Measurements from ENCODE around the gene PAQR4. TPM values are rescaled to one million over a fixed set of nuclear protein-coding genes. Genes with fewer than 3 reads are reported as not detected.
"Not testable (repeated sequence)": the region's sequence is repeated elsewhere in the genome, so short reads cannot be mapped to it uniquely, and the experiment has no call there.

PAQR4 gene
- total and polyA plus RNA-seq, 4 donors = 4.0 to 21.3 (median 13.1) TPM

DNA sequence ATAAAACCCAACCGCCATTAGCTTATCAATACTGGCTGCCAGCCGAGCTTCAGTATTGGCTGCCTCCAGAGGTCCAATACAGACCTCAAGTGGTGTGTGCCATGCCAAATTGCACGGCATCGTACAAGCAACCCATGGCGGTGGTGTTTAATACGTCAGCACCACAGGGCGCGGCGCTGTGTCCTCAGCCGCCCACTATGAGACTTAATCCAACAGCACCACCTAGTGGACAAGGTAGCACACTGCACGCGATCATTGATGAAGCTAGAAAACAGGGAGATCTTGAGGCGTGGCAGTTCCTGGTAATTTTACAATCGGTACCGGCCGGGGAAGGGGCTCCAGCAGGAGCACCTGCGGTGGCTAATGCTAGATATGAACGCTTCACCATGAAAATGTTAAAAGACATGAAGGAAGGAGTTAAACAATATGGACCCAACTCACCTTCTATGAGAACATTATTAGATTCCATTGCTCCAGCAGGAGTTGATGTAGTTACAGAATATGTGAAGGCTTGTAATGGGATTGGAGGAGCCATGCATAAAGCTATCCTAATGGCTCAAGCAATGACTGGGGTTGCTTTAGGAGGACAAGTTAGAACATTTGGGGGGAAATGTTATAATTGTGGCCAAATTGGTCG is 42.0 kb upstream of the PAQR4 start:
- Histone ChIP-seq H3K27me3 (ENCODE audit: control insufficient read depth in 3 of 3, insufficient read depth in 3 of 3, low read length in 2 of 3) (no peaks in the 10 kb centered on the region), H3K9ac (ENCODE audit: insufficient read depth in 1 of 2, low read length in 2 of 2) (no peak overlapping the region), H3K9me3 (ENCODE audit: control insufficient read depth in 4 of 4, insufficient read depth in 3 of 4, low read length in 3 of 4) (peaks cover 0 to 2% (median 0%) of the 10 kb centered on the region in 4 donors), H3K4me3 (no peak overlapping the region), H3K27ac (ENCODE audit: low read depth in 1 of 2, low read length in 1 of 2) (no peak overlapping the region), H3K36me3 (ENCODE audit: control insufficient read depth in 4 of 4, insufficient read depth in 4 of 4, low read length in 4 of 4) (peaks cover 0 to 28% (median 6%) of the 10 kb centered on the region in 4 donors), H3K4me1 (ENCODE audit: control insufficient read depth in 5 of 5, insufficient read depth in 5 of 5, low read length in 5 of 5) (peaks cover 0 to 6% (median 2%) of the 10 kb centered on the region in 5 donors)
- TF ChIP-seq, protein P1, sequence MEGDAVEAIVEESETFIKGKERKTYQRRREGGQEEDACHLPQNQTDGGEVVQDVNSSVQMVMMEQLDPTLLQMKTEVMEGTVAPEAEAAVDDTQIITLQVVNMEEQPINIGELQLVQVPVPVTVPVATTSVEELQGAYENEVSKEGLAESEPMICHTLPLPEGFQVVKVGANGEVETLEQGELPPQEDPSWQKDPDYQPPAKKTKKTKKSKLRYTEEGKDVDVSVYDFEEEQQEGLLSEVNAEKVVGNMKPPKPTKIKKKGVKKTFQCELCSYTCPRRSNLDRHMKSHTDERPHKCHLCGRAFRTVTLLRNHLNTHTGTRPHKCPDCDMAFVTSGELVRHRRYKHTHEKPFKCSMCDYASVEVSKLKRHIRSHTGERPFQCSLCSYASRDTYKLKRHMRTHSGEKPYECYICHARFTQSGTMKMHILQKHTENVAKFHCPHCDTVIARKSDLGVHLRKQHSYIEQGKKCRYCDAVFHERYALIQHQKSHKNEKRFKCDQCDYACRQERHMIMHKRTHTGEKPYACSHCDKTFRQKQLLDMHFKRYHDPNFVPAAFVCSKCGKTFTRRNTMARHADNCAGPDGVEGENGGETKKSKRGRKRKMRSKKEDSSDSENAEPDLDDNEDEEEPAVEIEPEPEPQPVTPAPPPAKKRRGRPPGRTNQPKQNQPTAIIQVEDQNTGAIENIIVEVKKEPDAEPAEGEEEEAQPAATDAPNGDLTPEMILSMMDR (IDR thresholded peaks at IDR 0.05; ENCODE audit: control extremely low read depth, extremely low read depth) = peak; percentile 98
- ATAC-seq (ENCODE audit: insufficient read depth, low FRiP score) (peak; percentile 89), DNase-seq (peak; percentile 85 to 86 (median 85))
- 9% methylated on average over 19 of the region's 19 CpGs for WGBS, 2 donors

DNA sequence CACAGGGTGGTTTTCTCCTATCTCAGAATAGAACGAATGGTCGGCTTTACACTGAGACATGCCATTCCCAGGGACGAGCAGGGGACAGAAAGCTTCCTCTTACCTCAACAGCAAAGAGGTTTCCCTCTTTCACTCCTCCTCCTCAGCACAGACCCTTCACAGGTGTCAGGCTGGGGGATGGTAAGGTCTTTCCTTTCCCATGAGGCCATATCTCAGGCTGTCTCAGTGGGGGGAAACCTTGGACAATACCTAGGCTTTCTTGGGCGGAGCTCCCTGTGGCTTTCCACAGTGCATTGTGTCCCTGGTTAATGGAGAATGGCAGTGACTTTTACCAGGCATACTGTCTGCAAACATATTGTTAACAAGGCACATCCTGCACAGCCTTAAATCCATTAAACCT is 41.0 kb upstream of the PAQR4 start:
- not testable (repeated sequence) for DNase-seq; H3K27me3 ChIP-seq (ENCODE audit: control insufficient read depth in 3 of 3, insufficient read depth in 3 of 3, low read length in 2 of 3); H3K9ac ChIP-seq (ENCODE audit: insufficient read depth in 1 of 2, low read length in 2 of 2); H3K4me1 ChIP-seq (ENCODE audit: control insufficient read depth in 5 of 5, insufficient read depth in 5 of 5, low read length in 5 of 5); ATAC-seq (ENCODE audit: insufficient read depth, low FRiP score); H3K4me3 ChIP-seq; H3K9me3 ChIP-seq (ENCODE audit: control insufficient read depth in 4 of 4, insufficient read depth in 3 of 4, low read length in 3 of 4); H3K27ac ChIP-seq (ENCODE audit: low read depth in 1 of 2, low read length in 1 of 2)
- H3K36me3 ChIP-seq (ENCODE audit: control insufficient read depth in 4 of 4, insufficient read depth in 4 of 4, low read length in 4 of 4) = peaks cover 0 to 31% (median 3%) of the 10 kb centered on the region in 4 donors
- WGBS, 2 donors = 86 to 88% methylated on average over 4 of the region's 4 CpGs

DNA sequence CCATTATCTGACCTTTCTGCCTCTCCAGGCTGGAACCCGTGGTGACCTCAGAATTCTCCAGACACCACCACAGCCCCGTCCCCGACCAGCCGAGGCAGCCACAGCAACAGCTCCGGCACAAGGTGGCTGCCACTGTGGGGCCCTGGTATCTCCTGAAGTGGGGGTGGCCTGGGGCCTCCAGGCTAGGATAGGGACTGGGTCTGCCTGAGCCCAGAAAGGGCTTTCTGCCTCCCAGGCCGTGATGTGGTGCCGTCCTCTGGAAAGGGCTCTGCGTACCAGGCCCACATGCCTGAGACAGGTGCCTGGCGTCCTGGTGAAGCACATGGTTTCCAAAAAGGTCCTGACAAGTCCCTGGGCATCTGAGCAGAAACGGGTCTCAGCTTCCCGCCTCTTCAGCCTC is 40.4 kb upstream of the PAQR4 start:
- WGBS, 2 donors = 89 to 93% methylated on average over 11 of the region's 11 CpGs
- DNase-seq (no peak), ATAC-seq (ENCODE audit: insufficient read depth, low FRiP score) (no peak)
- H3K4me1 ChIP-seq (ENCODE audit: control insufficient read depth in 5 of 5, insufficient read depth in 5 of 5, low read length in 5 of 5) = peaks cover 0 to 6% (median 2%) of the 10 kb centered on the region in 5 donors
- H3K27ac ChIP-seq (ENCODE audit: low read depth in 1 of 2, low read length in 1 of 2) = no peak overlapping the region
- no peaks in the 10 kb centered on the region for H3K27me3 ChIP-seq (ENCODE audit: control insufficient read depth in 3 of 3, insufficient read depth in 3 of 3, low read length in 2 of 3)
- peaks cover under 1 to 36% (median 3%) of the 10 kb centered on the region in 4 donors for H3K36me3 ChIP-seq (ENCODE audit: control insufficient read depth in 4 of 4, insufficient read depth in 4 of 4, low read length in 4 of 4)
- H3K9me3 ChIP-seq (ENCODE audit: control insufficient read depth in 4 of 4, insufficient read depth in 3 of 4, low read length in 3 of 4) = no peaks in the 10 kb centered on the region
- no peak overlapping the region for H3K9ac ChIP-seq (ENCODE audit: insufficient read depth in 1 of 2, low read length in 2 of 2)
- H3K4me3 ChIP-seq = no peak overlapping the region
- TF ChIP-seq, protein P1 (IDR thresholded peaks at IDR 0.05; ENCODE audit: control extremely low read depth, extremely low read depth) = no peak

DNA sequence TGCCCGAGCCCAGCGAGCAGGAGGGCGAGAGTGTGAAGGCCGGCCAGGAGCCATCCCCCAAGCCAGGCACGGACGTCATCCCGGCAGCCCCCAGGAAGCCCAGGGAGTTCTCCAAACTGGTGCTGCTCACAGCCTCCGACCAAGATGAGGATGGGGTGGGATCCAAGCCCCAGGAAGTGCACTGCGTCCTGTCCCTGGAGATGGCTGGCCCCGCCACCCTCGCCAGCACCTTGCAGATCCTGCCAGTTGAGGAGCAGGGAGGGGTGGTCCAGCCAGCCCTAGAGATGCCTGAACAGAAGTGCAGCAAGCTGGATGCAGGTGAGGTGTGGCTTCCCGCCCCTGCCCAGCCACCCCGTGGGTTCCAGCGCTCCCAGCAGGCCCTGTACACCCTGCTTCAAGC is 39.5 kb upstream of the PAQR4 start:
- ATAC-seq (ENCODE audit: insufficient read depth, low FRiP score) (no peak), DNase-seq (no peak)
- WGBS, 2 donors = 94% methylated on average over 14 of the region's 14 CpGs
- H3K27ac ChIP-seq (ENCODE audit: low read depth in 1 of 2, low read length in 1 of 2) = no peak overlapping the region
- H3K9ac ChIP-seq (ENCODE audit: insufficient read depth in 1 of 2, low read length in 2 of 2) = no peak overlapping the region
- TF ChIP-seq, protein P1 (IDR thresholded peaks at IDR 0.05; ENCODE audit: control extremely low read depth, extremely low read depth) = no peak
- no peaks in the 10 kb centered on the region for H3K9me3 ChIP-seq (ENCODE audit: control insufficient read depth in 4 of 4, insufficient read depth in 3 of 4, low read length in 3 of 4)
- H3K4me1 ChIP-seq (ENCODE audit: control insufficient read depth in 5 of 5, insufficient read depth in 5 of 5, low read length in 5 of 5) = peaks cover 0 to 6% (median 2%) of the 10 kb centered on the region in 5 donors
- no peak overlapping the region for H3K4me3 ChIP-seq
- H3K27me3 ChIP-seq (ENCODE audit: control insufficient read depth in 3 of 3, insufficient read depth in 3 of 3, low read length in 2 of 3) = no peaks in the 10 kb centered on the region
- peaks cover 1 to 40% (median 4%) of the 10 kb centered on the region in 4 donors for H3K36me3 ChIP-seq (ENCODE audit: control insufficient read depth in 4 of 4, insufficient read depth in 4 of 4, low read length in 4 of 4)
